Neural progenitor cell (in vitro differentiated cells): ENCODE results near the gene PARP6. TPM values are rescaled to one million over a fixed set of nuclear protein-coding genes. Genes with fewer than 3 reads are reported as not detected.

Experiments used
- DNase-seq: peaks from one replicate; pipeline ENCODE4 v3.0.0-alpha.2; 2016; ENCODE audit warnings: low spot score
- H2AFZ ChIP-seq: fragments of 200-600 bp; sonication (generic); replicated peaks from 2 replicates; pipeline ENCODE4 v1.6.1; 2016; ENCODE audit warnings: antibody characterized with exemption
- H3F3A ChIP-seq: fragments of 200-600 bp; sonication (generic); 2 replicates; pipeline ENCODE4 v1.6.1; 2016; ENCODE audit warnings: antibody characterized with exemption, low read depth
- H3K27ac ChIP-seq: fragments of 200-600 bp; sonication (generic); 2 replicates; pipeline ENCODE4 v1.5.1; 2016; ENCODE audit warnings: mild to moderate bottlenecking
- H3K27me3 ChIP-seq: fragments of 200-600 bp; sonication (generic); 2 replicates; pipeline ENCODE4 v1.6.1; 2016; ENCODE audit warnings: mild to moderate bottlenecking, moderate library complexity
- H3K36me3 ChIP-seq: fragments of 200-600 bp; sonication (generic); 2 replicates; pipeline ENCODE4 v1.5.1; 2016
- H3K4me1 ChIP-seq: fragments of 200-600 bp; sonication (generic); 2 replicates; pipeline ENCODE4 v1.6.1; 2016; ENCODE audit warnings: mixed run types
- H3K4me2 ChIP-seq: fragments of 200-600 bp; sonication (generic); 2 replicates; pipeline ENCODE4 v1.6.1; 2016
- H3K4me3 ChIP-seq: fragments of 200-600 bp; sonication (generic); 2 replicates; pipeline ENCODE4 v1.5.1; 2016
- H3K79me2 ChIP-seq: fragments of 200-600 bp; sonication (generic); 2 replicates; pipeline ENCODE4 v1.6.1; 2016; ENCODE audit warnings: low read depth
- H3K9ac ChIP-seq: fragments of 200-600 bp; sonication (generic); 2 replicates; pipeline ENCODE4 v1.6.1; 2016
- H3K9me3 ChIP-seq: fragments of 200-600 bp; sonication (generic); 2 replicates; pipeline ENCODE4 v1.5.1; 2016; ENCODE audit warnings: low read depth
- H4K20me1 ChIP-seq: fragments of 200-600 bp; sonication (generic); 2 replicates; pipeline ENCODE4 v1.6.1; 2016; ENCODE audit warnings: low read depth
- H3K27ac Mint-ChIP-seq: 3 replicates; pipeline ENCODE4 v1.8.0; 2021; ENCODE audit warnings: mixed read lengths
- H3K27me3 Mint-ChIP-seq: 2 replicates; pipeline ENCODE4 v1.8.0; 2022; ENCODE audit warnings: low read depth, mild to moderate bottlenecking, inconsistent platforms, moderate library complexity, mixed read lengths; ENCODE audit not compliant: insufficient read depth
- H3K36me3 Mint-ChIP-seq: 3 replicates; pipeline ENCODE4 v1.8.0; 2021; ENCODE audit warnings: mixed read lengths
- H3K4me1 Mint-ChIP-seq: 3 replicates; pipeline ENCODE4 v1.8.0; 2021; ENCODE audit warnings: mixed read lengths
- H3K4me3 Mint-ChIP-seq: 3 replicates; pipeline ENCODE4 v1.8.0; 2021; ENCODE audit warnings: mild to moderate bottlenecking, moderate library complexity, mixed read lengths
- H3K9me3 Mint-ChIP-seq: 3 replicates; pipeline ENCODE4 v1.8.0; 2020; ENCODE audit warnings: mixed read lengths
- EZH2 ChIP-seq: fragments of 200-600 bp; sonication (generic); IDR thresholded peaks from 2 replicates; pipeline ENCODE4 v1.6.1; 2017; ENCODE audit warnings: antibody characterized with exemption, mild to moderate bottlenecking, moderate library complexity
- EZH2phosphoT487 ChIP-seq: fragments of 200-600 bp; sonication (generic); IDR thresholded peaks from 2 replicates; pipeline ENCODE4 v1.6.1; 2017; ENCODE audit warnings: antibody characterized with exemption
- total RNA-seq: library from RNA; depleted of rRNA; stranded (reverse); fragments of >200 nt; gene quantifications from 2 replicates; pipeline ENCODE4 v1.2.3, GENCODE V29; 2015; ENCODE audit warnings: low replicate concordance
- TF ChIP-seq, protein P1 (sequence below): fragments of 200-600 bp; sonication (generic); IDR thresholded peaks from 2 replicates; pipeline ENCODE4 v1.5.1; 2017; ENCODE audit warnings: antibody characterized with exemption, mild to moderate bottlenecking

PARP6 gene
- total RNA-seq, 1 donor from 2014 or later: 38.6 TPM

DNA sequence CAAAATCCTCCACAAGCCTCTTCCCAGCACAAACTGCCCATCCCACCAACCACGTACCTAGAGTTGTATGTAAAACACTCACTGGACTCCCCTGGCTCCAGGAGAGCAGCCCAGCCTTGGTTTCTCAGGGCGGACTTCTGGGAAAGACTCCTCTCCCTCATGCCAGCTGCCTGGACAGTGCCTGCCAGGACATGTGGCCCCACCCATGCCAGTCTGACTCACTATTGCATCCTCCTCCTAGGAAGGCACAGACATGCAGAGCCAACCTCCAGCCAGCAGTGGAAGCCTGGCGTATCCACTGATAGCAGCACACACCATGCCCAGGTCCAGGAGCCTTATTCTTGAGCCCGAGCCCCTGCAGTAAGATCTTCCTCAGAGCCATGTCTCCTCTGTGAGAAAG is 50.0 kb downstream of the PARP6 start:
- peaks cover 60% of the 10 kb centered on the region for H3K4me1 Mint-ChIP-seq

DNA sequence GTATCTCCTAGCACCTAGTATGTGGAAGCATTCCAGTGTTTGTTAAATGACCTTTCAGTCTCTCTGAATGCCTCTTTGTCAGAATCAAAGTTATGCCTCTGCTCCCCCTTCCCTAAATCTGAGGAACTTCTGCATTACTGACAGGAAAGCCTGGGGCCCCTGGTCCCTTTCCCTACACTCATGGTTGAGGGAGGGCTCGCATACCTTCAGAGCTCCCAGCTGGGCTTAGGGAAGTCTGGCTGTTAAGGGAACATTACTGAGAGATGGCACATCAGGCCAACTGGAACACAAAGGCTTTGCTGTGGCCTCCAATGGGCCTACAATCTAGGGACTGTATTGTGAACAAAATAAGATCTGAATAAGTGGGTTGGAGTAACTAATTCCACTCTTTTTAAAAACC is 51.7 kb downstream of the PARP6 start:
- peaks cover 49% of the 10 kb centered on the region for H3K36me3 Mint-ChIP-seq
- no peak for DNase-seq
- Histone ChIP-seq H3K79me2 (peaks cover 72% of the 10 kb centered on the region), H4K20me1 (peaks cover 100% of the 10 kb centered on the region), H3K4me1 (peaks cover 5% of the 10 kb centered on the region), H3K36me3 (peaks cover 11% of the 10 kb centered on the region), H3K9me3 (no peaks in the 10 kb centered on the region), H2AFZ (no peak overlapping the region), H3K4me2 (no peak overlapping the region), H3K27ac (no peak overlapping the region), H3K27me3 (no peaks in the 10 kb centered on the region), H3K9ac (no peak overlapping the region), H3F3A (no peaks in the 10 kb centered on the region), H3K4me3 (no peak overlapping the region)
- H3K9me3 Mint-ChIP-seq: no peaks in the 10 kb centered on the region
- H3K4me3 Mint-ChIP-seq: no peak overlapping the region
- no peak overlapping the region for H3K27ac Mint-ChIP-seq
- TF ChIP-seq EZH2phosphoT487: no peak
- TF ChIP-seq, protein P1, sequence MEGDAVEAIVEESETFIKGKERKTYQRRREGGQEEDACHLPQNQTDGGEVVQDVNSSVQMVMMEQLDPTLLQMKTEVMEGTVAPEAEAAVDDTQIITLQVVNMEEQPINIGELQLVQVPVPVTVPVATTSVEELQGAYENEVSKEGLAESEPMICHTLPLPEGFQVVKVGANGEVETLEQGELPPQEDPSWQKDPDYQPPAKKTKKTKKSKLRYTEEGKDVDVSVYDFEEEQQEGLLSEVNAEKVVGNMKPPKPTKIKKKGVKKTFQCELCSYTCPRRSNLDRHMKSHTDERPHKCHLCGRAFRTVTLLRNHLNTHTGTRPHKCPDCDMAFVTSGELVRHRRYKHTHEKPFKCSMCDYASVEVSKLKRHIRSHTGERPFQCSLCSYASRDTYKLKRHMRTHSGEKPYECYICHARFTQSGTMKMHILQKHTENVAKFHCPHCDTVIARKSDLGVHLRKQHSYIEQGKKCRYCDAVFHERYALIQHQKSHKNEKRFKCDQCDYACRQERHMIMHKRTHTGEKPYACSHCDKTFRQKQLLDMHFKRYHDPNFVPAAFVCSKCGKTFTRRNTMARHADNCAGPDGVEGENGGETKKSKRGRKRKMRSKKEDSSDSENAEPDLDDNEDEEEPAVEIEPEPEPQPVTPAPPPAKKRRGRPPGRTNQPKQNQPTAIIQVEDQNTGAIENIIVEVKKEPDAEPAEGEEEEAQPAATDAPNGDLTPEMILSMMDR: no peak
- no peak for TF ChIP-seq EZH2
- no peaks in the 10 kb centered on the region for H3K27me3 Mint-ChIP-seq
- peaks cover 45% of the 10 kb centered on the region for H3K4me1 Mint-ChIP-seq

More for the DNA sequence above, 50.0 kb downstream of the PARP6 start:
- peaks cover 89% of the 10 kb centered on the region for H3K79me2 ChIP-seq
- no peaks in the 10 kb centered on the region for H3K9me3 ChIP-seq
- no peak overlapping the region for H3K27ac ChIP-seq
- H4K20me1 ChIP-seq: peaks cover 99% of the 10 kb centered on the region
- peaks cover 19% of the 10 kb centered on the region for H3K4me1 ChIP-seq
- Mint-ChIP-seq H3K27me3 (no peaks in the 10 kb centered on the region), H3K27ac (peak overlapping the region; percentile 87), H3K9me3 (no peaks in the 10 kb centered on the region), H3K36me3 (peaks cover 48% of the 10 kb centered on the region), H3K4me3 (peak overlapping the region; percentile 55)
- H3K27me3 ChIP-seq: no peaks in the 10 kb centered on the region
- H3K9ac ChIP-seq: peak overlapping the region; percentile 7
- no peak for DNase-seq
- no peak overlapping the region for H2AFZ ChIP-seq
- H3F3A ChIP-seq: peaks cover 5% of the 10 kb centered on the region
- TF ChIP-seq EZH2phosphoT487: no peak
- TF ChIP-seq EZH2: no peak
- TF ChIP-seq, protein P1: no peak
- H3K36me3 ChIP-seq: peaks cover 5% of the 10 kb centered on the region
- H3K4me2 ChIP-seq: no peak overlapping the region
- no peak overlapping the region for H3K4me3 ChIP-seq

DNA sequence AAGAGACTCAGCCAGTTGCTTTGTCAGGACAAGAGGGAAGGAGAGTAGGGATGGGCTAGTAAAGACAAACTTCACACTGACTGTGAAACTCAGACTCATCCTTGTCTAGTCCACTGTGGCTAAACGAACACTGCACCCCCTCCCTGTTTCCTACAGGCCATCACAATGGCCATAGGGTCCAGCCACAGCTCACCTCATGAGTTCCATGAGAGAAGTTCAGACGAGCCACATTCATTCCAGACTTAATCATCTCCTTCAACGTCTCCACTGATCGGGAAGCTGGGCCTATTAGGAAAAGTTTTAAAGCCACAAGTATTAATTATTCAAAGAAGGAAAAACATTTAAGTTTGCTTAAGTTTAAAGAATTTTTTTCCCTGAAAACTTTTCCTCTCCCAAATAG is 55.1 kb downstream of the PARP6 start:
- Histone ChIP-seq H4K20me1 (peaks cover 100% of the 10 kb centered on the region), H3K36me3 (peaks cover 27% of the 10 kb centered on the region), H3K9me3 (no peaks in the 10 kb centered on the region), H3K4me2 (no peak overlapping the region), H3K27me3 (no peaks in the 10 kb centered on the region), H3K79me2 (peaks cover 37% of the 10 kb centered on the region), H2AFZ (no peak overlapping the region), H3K9ac (no peak overlapping the region), H3K4me3 (no peak overlapping the region), H3K4me1 (peaks cover 5% of the 10 kb centered on the region), H3F3A (no peaks in the 10 kb centered on the region), H3K27ac (no peak overlapping the region)
- DNase-seq: no peak
- no peak overlapping the region for H3K27ac Mint-ChIP-seq
- no peak overlapping the region for H3K4me3 Mint-ChIP-seq
- no peaks in the 10 kb centered on the region for H3K27me3 Mint-ChIP-seq
- peaks cover 19% of the 10 kb centered on the region for H3K4me1 Mint-ChIP-seq
- peaks cover 44% of the 10 kb centered on the region for H3K36me3 Mint-ChIP-seq
- H3K9me3 Mint-ChIP-seq: no peaks in the 10 kb centered on the region
- TF ChIP-seq EZH2phosphoT487: no peak
- TF ChIP-seq EZH2: no peak
- TF ChIP-seq, protein P1: no peak
